ENCODE data around the gene PPP1R7. TPM values are rescaled to one million over a fixed set of nuclear protein-coding genes. Genes with fewer than 3 reads are reported as not detected.

PPP1R7 gene
- total RNA-seq, 1 donor from 2014 or later, result 60.7 TPM

DNA sequence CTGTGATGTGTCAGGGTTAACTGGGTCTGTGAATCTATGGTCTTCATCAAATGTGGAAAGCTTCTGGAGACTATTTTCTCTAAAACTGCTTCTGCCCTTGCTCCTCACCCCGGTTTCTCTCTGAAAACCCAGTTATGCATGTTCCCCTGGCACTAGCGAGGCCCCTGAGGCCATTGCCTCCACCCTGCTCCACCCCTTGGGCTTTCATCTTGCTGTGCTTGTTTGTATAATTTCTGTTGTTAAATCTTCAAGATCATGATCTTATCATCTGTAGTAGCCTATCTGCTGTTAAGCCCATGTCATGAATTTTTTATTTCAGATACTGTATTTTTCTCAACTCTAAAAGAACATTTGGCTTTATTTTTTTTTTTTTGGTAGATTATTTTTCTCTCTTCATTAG lies 23.3 kb downstream of the PPP1R7 start:
- intact Hi-C loops (cut with DNase I), result no loop called here
- DNase-seq (no peak), ATAC-seq (no peak)
- no peak overlapping the region for H3K27ac ChIP-seq
- no peaks in the 10 kb centered on the region for H3K27me3 ChIP-seq
- no peak overlapping the region for H3K4me3 ChIP-seq
- no peaks in the 10 kb centered on the region for H3K4me1 ChIP-seq
- TF ChIP-seq, protein P1, sequence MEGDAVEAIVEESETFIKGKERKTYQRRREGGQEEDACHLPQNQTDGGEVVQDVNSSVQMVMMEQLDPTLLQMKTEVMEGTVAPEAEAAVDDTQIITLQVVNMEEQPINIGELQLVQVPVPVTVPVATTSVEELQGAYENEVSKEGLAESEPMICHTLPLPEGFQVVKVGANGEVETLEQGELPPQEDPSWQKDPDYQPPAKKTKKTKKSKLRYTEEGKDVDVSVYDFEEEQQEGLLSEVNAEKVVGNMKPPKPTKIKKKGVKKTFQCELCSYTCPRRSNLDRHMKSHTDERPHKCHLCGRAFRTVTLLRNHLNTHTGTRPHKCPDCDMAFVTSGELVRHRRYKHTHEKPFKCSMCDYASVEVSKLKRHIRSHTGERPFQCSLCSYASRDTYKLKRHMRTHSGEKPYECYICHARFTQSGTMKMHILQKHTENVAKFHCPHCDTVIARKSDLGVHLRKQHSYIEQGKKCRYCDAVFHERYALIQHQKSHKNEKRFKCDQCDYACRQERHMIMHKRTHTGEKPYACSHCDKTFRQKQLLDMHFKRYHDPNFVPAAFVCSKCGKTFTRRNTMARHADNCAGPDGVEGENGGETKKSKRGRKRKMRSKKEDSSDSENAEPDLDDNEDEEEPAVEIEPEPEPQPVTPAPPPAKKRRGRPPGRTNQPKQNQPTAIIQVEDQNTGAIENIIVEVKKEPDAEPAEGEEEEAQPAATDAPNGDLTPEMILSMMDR (IDR thresholded peaks at IDR 0.05), result no peak
- H3K36me3 ChIP-seq, result peaks cover 68% of the 10 kb centered on the region
- peaks cover 10% of the 10 kb centered on the region for H3K9me3 ChIP-seq

DNA sequence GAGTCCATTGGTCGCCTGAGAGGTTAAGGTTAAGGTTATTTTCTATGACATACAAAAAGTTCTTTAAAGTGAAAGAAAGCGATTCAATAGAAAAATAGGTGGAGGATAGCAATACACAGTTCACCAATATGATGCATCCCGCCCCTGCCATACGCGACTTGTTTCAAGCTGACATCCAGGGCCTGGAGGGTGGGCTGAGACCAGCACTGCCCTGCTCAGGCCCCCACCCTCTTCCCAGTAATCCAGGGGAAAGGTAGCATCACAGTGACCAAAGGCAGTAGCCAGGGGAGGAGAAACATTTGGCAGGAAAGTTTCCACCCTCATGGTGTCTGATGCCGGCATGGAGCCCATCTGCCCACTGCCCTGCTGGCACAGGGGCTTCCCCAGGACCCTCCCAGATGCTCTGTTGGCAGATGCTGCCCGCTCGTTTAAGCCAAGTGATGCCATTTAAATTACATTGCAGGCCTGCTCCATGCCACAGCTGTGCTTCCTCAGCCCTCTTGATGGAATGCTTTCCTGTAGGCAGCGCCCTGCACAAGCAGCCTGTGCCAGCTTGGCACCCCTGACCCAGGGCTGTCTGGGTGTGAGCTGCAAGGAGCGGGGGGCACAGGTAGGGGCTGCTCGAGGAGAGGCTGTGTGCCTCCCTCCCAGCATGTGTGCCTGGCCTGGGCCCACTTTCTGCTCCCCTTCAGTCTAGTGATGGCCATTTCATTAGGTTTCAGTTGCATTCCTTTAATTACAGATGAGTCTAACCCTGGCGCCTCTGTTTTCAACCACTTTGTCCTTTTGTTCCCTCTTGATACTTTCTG lies 27.5 kb downstream of the PPP1R7 start:
- H3K27ac ChIP-seq, result no peak overlapping the region
- no peaks in the 10 kb centered on the region for H3K4me1 ChIP-seq
- intact Hi-C loops (cut with DNase I), result no loop called here
- H3K9me3 ChIP-seq, result no peaks in the 10 kb centered on the region
- no peaks in the 10 kb centered on the region for H3K27me3 ChIP-seq
- H3K4me3 ChIP-seq, result no peak overlapping the region
- no peak for DNase-seq
- peaks cover 51% of the 10 kb centered on the region for H3K36me3 ChIP-seq
- TF ChIP-seq, protein P1 (IDR thresholded peaks at IDR 0.05), result no peak
- no peak for ATAC-seq

DNA sequence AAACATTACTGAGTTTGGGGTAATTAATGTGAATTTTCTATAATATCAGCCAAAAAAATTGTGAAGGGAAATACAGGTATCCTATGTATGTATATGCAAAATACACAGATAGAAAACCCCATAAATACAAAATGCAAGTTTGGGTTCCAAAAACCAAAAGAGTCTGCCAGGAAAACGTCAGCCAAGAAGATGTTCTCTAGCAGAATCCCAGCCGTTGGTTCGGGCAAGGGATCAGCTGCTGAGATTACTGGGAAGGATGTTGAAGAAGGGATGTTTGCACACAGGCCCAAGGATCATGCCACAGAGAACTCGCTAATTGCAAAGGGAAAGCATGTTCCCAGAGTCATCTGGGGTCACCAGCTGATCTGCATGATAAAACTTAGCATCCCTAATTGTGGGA lies 28.7 kb downstream of the PPP1R7 start:
- H3K36me3 ChIP-seq, result peaks cover 62% of the 10 kb centered on the region
- no peak for ATAC-seq
- intact Hi-C loops (cut with DNase I), result no loop called here
- no peaks in the 10 kb centered on the region for H3K27me3 ChIP-seq
- no peak overlapping the region for H3K27ac ChIP-seq
- H3K4me1 ChIP-seq, result no peaks in the 10 kb centered on the region
- H3K4me3 ChIP-seq, result no peak overlapping the region
- no peak for DNase-seq
- TF ChIP-seq, protein P1 (IDR thresholded peaks at IDR 0.05), result no peak
- no peaks in the 10 kb centered on the region for H3K9me3 ChIP-seq

DNA sequence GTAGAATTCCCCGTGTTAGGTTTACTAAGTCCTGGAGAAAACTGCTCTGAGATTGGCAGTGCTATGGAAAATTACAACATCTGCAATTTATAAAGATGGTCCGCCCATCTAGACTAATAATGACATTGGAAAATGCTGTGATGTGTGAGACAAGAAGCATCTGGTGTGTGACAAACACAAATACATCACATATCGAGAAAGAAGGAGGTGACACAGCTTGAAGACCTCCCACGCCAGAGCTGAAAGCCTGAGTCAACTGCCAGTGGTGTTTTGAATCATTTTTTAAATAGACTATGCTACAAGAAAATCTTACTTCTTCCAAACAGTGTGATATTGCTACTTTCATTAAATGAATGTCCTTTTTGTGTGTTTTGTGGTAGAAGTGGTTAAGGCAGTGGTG lies 29.6 kb downstream of the PPP1R7 start:
- no peak for ATAC-seq
- TF ChIP-seq, protein P1 (IDR thresholded peaks at IDR 0.05), result no peak
- no peak for DNase-seq
- H3K4me1 ChIP-seq, result no peaks in the 10 kb centered on the region
- intact Hi-C loops (cut with DNase I), result no loop called here
- no peaks in the 10 kb centered on the region for H3K9me3 ChIP-seq
- H3K4me3 ChIP-seq, result no peak overlapping the region
- H3K27me3 ChIP-seq, result no peaks in the 10 kb centered on the region
- H3K36me3 ChIP-seq, result peaks cover 53% of the 10 kb centered on the region
- H3K27ac ChIP-seq, result no peak overlapping the region

DNA sequence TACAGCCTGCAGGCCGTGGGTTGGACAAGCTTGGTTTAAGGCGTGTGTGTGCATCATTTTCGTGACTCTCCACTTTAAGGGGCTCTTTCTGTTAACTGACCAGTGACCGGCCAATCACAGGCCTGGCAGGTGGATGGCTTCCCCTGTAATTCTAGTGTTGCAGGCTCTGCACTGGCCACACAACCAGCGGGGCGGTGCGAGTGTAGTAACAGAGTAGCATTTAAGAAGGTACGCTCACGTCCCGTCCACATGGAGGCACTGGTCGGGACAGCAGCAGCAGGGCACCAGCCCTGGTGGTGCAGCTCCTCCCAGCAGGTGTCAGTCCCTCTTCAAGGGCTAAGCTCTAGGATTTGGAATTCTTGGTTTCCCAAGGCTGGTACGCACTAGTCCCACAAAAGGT lies 30.2 kb downstream of the PPP1R7 start:
- no peak for DNase-seq
- intact Hi-C loops (cut with DNase I), result no loop called here
- no peaks in the 10 kb centered on the region for H3K9me3 ChIP-seq
- no peaks in the 10 kb centered on the region for H3K4me1 ChIP-seq
- H3K27me3 ChIP-seq, result no peaks in the 10 kb centered on the region
- TF ChIP-seq, protein P1 (IDR thresholded peaks at IDR 0.05), result no peak
- H3K27ac ChIP-seq, result no peak overlapping the region
- no peak for ATAC-seq
- H3K36me3 ChIP-seq, result peaks cover 47% of the 10 kb centered on the region
- no peak overlapping the region for H3K4me3 ChIP-seq

Measured in upper lobe of right lung (tissue), 1 donor.